ENCODE data around the gene TCEA2.

DNA sequence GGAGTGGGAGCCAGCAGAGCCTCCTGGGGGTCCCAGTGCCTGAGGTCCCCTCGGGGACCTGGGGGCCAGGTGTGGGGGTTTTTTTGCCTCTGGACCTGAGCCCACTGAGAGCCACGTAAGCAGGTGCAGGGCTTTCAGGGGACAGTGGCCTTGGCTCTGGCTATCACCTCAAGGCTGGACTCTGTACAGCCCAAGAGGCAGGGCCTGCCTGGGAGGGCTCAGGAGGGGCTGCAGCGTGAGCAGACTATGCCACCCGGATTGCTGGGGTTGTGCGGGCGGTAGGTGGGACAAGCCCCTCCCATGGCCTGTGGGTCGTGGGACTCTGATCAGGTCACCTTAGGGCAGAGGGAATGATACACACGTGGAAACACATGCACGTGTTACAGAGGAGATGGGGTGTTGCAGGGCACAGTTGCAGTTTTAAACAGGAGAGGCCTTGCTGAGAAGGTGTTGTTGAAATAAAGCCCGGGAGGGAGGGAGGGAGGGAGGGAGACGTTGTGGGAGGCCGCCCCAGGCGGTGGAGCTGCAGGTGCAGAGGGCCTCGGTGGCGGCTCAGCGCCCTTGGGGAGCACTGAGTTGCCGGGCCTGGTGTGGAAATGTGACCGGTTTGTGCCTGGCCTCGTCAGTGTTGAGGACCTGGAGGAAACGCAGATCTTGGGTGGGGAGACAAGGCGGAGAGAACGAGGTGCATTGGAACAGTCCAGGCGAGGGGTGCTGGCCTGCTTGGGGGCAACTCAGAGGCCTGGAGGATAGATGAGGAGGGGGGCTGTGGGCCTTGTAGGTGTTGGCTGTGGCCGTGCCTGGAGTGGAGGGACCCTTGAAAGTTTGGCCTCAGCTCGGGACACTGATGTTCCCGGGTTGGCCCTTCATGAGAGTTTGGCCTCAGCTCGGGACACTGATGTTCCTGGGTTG, 2.3 kb downstream of the TCEA2 start:
- TF ChIP-seq POLR2A (IDR thresholded peaks at IDR 0.05): no peak
- TF ChIP-seq, protein P1, sequence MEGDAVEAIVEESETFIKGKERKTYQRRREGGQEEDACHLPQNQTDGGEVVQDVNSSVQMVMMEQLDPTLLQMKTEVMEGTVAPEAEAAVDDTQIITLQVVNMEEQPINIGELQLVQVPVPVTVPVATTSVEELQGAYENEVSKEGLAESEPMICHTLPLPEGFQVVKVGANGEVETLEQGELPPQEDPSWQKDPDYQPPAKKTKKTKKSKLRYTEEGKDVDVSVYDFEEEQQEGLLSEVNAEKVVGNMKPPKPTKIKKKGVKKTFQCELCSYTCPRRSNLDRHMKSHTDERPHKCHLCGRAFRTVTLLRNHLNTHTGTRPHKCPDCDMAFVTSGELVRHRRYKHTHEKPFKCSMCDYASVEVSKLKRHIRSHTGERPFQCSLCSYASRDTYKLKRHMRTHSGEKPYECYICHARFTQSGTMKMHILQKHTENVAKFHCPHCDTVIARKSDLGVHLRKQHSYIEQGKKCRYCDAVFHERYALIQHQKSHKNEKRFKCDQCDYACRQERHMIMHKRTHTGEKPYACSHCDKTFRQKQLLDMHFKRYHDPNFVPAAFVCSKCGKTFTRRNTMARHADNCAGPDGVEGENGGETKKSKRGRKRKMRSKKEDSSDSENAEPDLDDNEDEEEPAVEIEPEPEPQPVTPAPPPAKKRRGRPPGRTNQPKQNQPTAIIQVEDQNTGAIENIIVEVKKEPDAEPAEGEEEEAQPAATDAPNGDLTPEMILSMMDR (IDR thresholded peaks at IDR 0.05): no peak
